GM18861 (cell line): ENCODE data around the gene AP1M1.

ENCODE experiments used
- ATAC-seq: cut with Tn5 transposase; IDR thresholded peaks from one replicate; pipeline ENCODE4 v1.9.1; 2021; ENCODE audit not compliant: unreplicated experiment

AP1M1 gene

DNA sequence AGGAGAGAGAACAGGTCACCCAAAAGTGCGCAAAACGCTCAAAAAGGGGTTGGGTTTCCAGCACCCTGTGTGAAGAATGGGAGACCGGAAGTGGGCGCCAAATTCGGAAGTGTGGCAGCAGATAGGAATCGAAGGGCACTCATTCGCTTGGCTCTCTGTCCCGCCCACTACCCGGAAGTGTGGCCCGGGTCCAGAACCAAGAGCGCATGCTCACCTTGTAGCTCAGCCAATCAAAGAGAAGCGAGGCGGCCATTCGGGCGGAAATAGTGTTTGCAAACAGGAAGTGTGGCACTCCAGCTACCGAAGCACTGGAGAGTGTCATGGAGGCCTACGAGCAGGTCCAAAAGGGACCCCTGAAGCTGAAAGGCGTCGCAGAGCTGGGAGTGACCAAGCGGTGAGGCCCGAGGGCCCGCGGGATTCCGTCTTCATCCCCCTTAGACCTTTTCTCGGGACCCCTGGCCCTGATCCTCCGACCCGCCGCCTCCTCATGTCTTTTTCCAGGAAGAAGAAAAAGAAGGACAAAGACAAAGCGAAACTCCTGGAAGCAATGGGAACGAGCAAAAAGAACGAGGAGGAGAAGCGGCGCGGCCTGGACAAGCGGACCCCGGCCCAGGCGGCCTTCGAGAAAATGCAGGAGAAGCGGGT is 12.5 kb upstream of the AP1M1 start, which contains the start of gene FAM32A:
Gene FAM32A, plus strand, starts transcription at position 288 of the 645 bp plus-strand sequence. Its CDS starts 33 bp downstream, at position 321.
- ATAC-seq = peak; percentile 83

DNA sequence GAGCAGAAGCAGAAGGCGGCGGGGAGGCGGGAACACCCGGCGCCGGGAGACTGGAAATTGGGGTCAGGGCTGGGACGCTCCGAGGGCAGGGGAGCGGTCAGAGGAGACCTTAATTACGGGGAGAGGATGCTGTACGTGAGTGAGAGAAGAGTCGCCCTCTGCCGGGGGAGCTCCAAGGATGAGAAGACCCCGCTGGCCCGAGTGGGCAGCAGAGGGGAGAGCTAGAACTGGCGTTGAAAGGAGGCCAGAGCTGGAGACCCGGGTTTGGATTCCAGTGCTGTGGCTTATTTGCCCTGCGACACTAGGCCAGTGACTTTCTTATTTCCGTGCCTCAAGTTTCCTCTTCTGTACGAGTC is 12.0 kb upstream of the AP1M1 start:
- ATAC-seq = no peak

DNA sequence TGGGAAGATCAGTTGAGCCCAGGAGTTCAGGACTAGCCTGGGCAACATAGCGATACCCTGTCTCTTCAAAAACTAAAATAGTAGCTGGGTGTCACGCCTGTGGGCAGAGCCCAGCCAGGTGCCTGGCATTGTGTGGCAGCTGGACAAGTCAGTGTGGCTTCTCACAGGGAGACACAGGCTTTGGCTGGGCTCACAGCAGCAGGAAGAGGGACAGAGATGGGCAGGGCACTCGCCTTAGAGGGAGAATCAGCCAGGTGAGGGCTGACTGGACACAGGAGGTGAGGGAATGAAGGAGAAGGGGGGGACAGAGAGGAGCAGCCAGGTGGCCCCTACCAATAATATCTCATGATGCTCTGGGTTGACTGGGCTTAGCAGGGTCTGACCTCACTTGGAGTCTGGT is 9.2 kb upstream of the AP1M1 start:
- no peak for ATAC-seq

DNA sequence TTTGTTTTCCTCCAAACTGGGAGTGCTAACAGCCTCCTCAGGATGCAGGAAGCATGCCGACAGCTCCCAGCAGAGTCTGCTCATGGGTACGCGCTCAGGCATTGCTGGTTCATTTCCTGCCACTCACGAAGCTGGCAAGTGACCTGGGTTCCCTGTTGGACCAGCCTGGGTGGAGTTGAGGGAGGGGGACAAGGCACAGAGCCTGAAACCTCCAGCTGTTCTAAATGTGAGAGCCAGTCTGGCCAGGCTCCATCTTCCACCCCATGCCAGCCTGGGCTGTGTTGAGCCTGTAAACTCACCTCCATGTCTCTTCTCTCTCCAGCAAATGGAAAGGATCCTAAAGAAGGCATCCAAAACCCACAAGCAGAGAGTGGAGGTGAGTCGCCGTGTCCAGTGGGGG is 7.5 kb upstream of the AP1M1 start:
- no peak for ATAC-seq

DNA sequence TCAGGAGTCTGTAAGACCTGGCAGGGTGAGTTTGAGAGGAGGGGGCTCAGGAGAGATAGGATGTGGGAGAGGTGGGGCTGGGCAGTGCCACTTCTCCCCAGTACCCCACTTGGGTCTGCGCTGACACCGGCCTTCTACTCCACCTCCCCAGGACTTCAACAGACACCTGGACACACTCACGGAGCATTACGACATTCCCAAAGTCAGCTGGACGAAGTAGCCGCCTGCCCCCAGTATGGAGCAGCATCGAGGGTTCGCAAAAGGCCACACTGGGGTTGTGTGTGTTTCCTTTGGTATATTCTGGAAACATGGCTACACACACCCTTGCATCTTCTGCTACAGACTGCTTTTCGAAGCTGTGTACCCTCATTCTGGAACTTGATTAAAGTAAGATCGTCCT is 7.0 kb upstream of the AP1M1 start:
- ATAC-seq = no peak

DNA sequence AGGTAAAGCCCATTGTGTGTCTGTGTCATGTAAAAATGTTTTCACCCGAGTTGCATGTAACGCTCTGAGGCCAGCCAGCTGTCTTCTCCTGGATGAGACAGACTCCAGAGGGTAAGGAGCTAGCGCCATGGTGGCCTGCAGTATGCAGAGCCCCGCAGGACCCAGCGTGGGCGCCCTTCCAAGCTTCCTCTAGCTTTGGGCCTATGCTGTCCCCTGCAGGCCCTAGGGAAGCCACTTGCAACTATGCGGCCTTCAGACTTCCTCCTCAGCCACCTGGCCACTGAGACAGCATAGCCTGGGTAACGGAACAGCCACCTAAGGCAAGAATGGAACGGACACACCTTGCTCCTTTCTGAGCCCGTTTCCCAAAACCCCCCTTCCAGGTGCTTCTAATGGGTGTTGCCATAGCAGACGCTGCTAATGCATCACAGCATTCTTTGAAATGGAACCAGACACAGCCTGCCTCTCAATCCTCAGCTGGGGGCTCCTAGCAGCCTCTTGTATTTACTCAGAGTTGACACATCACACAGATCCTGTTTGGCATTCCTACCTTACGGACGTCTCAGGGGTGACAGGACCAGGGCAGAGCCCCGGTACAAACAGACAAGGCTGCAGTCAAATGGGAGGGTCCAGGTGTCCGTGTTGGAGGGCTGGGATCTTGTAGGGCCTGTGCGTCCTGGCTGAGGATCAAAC is 6.3 kb upstream of the AP1M1 start:
- no peak for ATAC-seq

DNA sequence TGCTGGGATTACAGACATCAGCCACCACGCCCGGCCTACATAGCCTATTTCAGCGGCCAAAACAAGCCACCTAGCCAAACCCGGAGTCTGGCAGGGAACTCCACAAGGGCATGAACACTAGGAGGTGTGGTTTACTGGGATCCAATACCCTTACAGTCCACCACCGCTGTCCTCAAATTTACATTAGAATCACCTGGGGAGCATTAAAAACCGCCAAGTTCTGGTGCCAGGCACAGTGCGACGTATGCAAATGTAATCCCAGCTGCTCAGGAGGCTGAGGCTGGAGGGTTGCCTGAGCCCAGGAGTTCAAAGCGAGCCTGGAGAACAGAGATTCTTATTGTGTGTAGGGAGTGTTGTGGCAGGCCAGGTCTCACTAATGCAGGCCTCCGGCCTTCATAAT is 4.2 kb upstream of the AP1M1 start:
- no peak for ATAC-seq

DNA sequence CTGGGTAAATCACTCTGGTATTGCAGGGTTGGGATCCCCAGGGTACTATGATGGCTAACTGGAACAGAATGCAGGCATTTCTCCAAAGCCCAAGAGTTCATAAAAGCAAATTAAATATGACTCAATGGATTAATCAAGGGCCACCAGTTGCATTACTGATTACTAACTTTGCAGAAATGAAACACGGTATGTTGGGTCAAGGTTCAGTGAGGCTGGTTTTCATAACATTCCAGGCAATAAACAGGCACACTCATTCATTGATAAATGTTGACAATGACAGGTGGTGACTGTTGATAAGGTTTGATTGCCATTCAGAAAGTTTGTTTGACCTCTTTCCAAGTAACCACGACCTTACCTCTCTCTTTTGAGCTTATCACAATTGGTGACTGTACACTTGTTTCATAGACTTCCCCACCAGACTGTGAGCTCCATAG is 506 bp upstream of the AP1M1 start:
- ATAC-seq = no peak

DNA sequence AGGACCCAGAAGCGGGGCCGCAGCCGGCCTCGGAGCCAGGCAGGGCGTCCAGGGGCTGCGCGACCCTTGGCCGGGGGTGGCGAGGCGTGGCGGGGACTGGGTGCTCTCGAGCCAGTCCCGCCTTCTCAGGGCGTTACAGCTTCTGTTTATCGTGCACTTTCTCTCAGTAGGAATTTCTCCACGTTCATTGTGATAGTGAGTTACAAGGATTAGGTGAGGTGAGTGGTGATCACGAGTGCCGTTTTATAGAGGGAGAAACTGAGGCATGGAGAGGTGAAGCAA is 600 bp downstream of the AP1M1 start:
- ATAC-seq = peak; percentile 15

DNA sequence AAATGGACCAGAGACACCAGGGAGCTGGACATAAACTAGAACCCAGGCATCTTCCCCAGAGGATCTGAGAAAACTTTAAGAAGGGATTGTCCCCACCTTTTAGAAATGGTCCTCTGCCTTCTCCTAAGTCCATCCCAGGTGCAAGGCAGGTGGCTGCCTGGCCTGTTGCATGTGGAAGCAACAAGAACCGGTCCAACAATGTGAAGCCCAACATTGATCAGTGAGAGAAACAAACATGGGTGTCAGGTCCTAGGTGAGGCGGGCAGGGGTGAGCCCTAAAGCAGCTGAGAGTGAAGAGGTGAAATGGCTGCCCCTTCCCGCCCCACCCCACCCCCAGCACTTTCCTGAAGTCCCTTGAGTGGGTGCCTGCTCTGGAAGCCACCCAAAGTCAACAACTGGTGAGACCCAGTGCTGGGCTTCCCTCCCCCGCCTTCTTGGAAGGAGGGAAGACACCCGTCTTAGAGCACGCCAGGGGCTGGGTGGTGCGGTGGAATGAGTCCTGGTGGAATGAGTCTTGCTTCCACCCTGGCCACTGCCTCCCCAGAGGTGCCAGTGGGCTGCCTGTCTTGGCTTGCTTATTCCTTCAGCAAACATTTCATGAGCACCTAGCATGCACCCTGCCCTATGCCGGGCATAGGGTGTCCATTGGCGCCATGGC is 1.7 kb downstream of the AP1M1 start:
- ATAC-seq = no peak

DNA sequence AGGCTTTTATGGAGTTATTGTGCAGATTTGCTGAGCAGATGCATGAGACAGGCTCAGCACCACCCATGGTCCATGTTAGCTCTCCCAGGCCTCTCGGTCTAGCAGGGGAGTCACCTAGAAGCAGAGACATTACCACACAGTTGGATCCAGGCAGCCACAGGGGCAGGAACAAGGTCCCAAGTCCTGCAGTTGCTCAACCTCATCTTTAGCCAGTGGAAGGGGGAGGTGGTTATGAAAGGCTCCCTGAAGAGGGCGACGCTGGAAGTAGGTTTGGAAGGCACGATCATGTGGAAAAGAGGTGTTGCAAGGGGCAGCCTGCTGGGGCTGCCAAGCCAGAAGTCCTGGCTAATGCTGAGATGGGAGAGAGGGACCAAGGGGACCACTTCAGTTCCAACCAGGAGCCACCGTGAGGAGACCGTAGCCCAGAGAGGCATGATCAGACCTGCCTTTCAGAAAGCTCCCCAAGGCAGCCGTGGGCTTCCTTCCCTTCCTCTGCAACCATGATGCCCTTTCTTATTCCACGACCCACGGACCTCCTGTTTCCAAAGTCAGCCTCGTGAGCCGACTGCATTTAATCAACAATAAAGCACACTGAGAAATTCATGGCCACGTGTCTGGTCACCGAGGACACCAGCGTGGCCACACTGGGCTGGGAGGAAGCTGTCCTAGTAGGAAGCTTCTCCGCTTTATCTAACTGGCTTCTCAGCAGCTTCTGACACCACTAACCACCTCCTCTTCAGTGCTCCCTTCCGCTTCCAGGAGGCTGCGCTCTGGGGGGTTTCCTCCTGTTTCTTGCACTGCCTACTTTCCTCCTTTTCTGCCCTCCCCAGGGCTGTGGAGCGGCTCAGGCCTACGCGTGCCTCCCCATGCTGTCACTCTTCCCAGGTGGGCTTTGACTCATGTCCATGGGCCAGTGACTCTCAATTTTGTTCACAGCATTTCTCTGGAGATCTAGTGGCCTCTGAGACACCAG is 2.6 kb downstream of the AP1M1 start:
- ATAC-seq = no peak

DNA sequence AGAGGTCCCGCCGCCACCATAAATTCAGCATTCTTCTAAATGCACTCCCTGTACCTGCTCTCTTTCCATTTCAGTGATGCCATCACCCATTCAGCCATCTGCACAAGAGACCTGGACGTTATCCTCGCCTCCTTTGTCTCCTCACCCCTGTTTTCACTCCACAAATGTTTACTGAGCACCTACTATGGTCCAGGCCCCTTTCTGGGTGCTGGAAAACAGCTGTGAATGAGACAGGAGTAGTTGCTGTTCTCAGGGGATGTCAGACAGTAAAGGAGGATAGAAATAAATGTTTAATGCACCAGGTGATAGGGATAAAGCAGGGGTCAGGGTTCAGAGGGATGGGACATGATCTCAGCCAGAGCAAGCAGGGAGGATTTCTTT is 3.3 kb downstream of the AP1M1 start:
- no peak for ATAC-seq

DNA sequence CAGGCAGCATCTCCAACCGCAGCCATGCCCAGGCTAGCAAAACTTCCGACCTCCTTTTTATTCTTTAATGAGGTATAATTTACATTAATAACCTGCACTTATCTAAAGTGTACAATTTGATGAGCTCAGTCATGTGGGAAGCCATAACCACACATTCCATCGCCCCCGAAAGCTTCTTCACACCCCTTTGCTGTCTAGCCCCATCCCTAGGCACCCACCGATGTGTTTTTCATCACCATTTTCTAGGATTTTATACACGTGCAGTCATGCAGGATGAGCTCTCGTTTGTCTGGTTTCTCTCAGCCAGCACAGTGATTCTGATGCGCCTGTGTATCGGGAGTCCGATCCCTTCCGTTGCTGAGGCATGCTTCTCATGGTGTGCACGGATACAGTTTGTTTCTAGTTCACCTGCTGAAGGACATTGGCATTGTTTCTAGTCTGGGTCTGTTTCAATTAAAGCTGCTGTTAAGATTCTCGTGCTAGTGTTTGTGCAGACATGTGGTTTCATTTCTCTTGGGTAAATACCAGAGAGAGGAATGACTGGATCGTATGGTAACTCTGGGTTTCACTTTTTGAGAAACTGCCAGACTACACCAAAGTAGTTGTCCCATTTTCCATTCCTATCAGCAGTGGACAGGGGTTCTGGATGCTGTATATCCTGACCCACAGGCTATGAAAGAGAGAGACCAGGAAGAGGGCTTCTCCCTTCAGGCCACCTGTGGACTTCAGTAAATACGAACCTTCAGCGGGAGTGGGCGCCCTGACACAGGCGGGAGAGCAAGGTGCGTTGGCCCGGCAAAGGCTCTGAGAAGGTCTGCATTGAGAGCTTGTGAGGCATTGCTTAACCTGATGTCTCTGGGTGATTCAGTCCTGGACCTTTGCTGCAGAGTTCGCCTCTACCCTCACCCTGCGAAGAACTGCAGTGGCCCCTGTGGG is 4.9 kb downstream of the AP1M1 start:
- no peak for ATAC-seq

DNA sequence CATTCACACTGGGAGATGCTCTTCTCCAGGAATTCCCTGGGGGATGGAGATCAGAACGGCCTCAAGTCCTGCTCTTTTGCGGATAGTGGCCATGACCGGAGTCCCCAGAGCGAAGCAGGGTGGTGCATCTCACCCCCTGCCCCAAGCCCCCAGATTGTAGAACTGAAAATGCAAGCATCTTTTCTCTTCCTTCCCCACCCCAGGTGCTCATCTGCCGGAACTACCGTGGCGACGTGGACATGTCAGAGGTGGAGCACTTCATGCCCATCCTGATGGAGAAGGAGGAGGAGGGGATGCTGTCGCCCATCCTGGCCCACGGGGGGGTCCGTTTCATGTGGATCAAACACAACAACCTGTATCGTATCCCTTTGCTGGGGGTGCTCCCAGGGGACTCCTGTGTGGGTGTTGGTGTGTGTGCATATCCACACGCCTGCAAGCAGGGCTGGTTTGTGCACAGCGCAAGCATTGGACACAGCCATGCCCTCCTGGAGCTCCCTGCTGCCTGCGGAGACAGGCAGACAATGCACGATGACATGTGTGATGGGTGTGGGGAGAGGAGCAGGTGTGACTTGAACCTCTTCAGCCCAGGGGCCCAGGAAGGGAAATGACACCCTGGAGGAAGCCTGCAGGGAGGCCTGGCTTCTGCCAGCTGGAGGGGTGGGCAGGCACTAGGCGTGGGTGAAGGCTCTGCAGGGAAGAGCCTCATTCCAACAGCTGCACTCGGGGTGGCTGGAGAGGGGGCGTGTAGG is 5.7 kb downstream of the AP1M1 start:
- ATAC-seq = no peak

DNA sequence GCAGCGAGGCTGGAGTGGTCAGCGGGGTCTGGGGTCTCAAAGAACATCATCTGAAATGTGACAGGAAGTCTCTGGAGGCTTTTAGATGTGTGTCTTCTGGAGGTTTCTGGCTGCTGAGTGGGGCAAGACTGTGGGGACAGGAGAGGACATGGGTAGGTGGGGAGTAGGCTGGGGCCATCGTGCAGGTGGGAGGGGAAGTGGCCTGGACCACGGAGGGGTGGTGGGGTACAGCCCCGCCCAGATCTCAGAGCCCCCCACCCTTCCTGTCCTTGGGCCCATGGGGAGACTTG is 6.2 kb downstream of the AP1M1 start:
- no peak for ATAC-seq

DNA sequence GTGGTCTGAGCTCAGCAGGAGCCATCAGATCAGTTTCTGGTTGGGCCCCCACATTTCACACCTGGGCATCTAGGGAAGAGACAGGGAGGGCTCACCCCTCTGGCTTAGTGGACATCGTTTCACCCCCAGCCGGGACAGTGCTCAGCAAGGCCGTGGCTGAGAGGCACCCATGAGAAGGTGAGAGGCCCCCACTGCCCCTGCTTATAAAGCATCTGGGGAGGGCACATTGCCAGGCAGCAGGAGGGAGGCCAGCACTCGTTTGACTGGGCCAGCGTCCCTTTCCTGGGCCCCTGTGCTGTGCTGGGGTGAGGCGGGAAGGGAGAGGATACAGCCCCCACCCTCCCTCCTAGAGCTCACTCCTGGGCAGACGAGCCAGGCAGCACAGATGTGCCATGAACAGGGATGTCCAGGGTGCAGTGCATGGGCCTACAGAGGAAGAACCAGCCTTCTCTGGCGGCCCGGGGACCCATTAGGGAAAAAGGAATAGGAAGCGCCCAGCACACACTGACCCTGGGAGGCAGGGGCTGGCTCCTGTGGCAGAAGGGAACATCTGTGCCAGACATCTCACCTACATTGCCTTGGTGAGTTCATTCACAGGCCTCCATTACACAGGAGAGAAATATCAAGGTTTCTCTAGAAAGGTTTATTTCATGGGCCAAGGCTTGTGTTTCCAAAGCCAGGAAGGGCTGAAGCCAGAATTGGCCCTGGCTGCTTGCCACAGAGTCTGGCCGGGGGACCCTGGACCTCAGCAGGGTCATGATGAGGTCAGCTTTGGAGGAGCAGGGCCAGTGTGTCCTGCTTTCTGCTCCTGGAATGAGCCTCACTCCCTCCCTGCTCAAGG is 7.7 kb downstream of the AP1M1 start:
- ATAC-seq = no peak

DNA sequence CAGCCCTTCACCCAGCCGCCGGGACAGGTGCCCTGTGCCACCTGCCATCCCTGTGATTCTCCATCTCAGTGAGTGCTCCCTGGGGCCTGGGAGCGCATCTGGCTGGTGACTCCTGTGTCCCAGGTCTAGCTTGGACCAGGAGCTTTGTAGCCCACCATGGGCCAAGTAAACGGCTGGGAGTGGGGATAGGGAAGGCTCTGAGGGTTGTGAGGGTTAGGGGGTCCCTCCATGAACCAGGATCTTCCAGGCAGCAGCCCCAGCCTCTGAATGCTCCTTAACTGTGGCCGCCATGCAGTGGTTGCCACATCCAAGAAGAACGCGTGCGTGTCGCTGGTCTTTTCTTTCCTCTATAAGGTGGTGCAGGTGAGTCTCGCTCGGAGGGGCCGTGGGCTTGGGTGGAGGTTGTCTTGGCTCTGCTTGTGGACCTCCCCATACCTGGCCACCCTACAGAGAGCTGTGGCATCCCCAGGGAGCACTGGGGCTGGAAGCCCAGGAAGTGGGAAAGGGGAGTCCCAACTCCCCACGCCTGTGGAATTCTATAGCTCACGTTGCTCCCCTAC is 8.4 kb downstream of the AP1M1 start:
- ATAC-seq = no peak

DNA sequence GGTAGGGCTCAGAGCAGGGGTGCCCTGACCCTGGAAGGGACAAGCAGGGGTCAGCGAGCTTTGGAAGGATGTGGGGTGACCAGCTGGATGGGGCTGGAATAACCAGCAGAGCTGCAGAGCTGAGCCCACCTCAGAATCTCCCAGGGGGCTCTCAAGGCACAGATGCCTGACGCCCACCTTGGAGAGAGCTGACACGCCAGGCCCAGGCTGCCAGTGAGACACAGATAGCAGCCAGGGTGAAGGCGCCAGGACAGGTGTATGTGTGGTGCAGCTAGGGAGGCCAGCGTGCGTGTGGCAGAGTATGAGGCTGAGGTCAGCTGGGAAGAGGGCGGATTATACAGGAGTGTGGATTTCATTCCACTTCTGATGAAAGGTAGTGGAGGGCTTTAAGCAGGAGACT is 8.9 kb downstream of the AP1M1 start:
- no peak for ATAC-seq

DNA sequence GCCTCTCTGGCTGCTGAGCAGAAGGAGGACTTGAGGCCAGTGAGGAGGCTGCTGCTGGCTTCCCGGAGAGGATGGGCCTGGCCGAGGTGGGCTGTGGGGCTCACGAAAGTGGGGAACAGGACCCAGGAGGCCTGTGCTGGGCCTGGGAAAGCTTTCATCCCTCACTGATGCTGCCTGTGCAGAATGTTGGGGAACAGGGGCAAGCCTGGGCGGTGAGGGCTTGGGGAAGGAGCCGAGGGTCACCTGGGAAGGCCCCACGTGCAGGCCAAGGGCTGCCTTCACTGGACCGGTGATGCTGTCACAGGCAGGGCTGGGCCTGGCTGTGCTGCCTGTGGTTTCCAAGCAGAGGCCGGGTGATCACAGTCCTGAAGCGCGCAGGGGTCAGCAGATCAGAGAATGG is 9.4 kb downstream of the AP1M1 start:
- ATAC-seq = no peak
